HG03135 (cell line): ENCODE results near the gene NR2C2.
"Not testable (repeated sequence)": the region's sequence is repeated elsewhere in the genome, so short reads cannot be mapped to it uniquely, and the experiment has no call there.

ENCODE experiments used
- ATAC-seq: cut with Tn5 transposase; IDR thresholded peaks from one replicate; pipeline ENCODE4 v1.9.1; 2021; ENCODE audit warnings: mild to moderate bottlenecking, moderate library complexity; ENCODE audit not compliant: unreplicated experiment

NR2C2 gene

GRCh38 chr3:14947100-14947885 is at the start of gene NR2C2:
NR2C2 (plus strand) TSS chr3:14947583; CDS start chr3:15003915, 56,332 bp downstream.
- ATAC-seq: peak; percentile 54

DNA sequence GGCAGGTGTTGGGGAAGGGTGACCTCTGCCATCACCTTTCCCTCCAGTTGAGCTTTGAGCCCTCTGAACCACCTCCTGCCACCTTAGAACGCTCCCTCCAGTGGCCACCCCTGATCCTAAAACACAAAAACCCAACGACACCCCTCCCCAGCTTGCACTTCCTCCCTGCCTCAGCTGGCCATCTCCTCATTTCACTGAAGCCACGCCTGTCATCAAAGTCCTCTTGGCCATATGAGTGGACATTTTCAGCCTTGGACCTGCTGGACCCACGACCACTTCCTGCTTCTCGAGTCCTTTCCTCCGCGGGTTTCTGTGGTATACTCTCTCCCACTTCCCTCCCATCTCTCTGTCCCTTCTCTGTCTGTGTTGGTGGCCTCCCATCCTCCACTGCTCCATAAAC is 48.5 kb upstream of the NR2C2 start:
- ATAC-seq: no peak

GRCh38 chr3:14899993-14900618 is 47.3 kb upstream of the NR2C2 start:
- no peak for ATAC-seq

GRCh38 chr3:14900881-14901873 is 46.2 kb upstream of the NR2C2 start:
- ATAC-seq: no peak

DNA sequence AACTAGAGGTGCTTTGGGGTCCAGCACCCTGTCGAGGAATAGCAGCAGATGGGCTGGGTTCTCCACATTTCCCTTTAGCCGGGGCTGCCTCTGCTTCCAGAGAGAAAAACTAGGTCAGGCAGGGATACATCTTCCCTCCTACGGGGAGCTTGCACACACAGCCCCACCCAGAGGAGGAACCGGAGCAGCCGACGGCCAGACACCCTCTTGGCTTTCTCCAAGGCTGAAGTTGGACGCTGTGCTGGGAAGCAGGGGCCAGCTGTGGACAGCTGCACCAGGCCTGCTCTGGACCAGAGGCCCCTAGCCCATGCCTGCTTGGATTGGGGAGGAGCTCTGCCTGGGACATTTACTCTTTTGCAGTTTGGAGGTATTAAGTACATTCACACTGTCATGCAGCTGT is 44.7 kb upstream of the NR2C2 start:
- no peak for ATAC-seq

DNA sequence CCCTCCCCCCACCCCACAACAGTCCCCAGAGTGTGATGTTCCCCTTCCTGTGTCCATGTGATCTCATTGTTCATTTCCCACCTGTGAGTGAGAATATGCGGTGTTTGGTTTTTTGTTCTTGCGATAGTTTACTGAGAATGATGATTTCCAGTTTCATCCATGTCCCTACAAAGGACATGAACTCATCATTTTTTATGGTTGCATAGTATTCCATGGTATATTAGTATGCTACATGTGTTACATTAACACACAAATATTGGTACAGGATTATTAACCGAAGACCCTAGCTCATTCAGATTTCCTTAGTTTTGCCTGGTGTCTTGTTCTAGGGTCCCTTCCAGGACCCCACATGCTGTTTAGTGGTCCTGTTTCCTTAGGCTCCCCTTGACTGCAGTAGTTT is 43.9 kb upstream of the NR2C2 start:
- ATAC-seq: not testable (repeated sequence)

GRCh38 chr3:14905055-14905657 is 42.2 kb upstream of the NR2C2 start:
- no peak for ATAC-seq

DNA sequence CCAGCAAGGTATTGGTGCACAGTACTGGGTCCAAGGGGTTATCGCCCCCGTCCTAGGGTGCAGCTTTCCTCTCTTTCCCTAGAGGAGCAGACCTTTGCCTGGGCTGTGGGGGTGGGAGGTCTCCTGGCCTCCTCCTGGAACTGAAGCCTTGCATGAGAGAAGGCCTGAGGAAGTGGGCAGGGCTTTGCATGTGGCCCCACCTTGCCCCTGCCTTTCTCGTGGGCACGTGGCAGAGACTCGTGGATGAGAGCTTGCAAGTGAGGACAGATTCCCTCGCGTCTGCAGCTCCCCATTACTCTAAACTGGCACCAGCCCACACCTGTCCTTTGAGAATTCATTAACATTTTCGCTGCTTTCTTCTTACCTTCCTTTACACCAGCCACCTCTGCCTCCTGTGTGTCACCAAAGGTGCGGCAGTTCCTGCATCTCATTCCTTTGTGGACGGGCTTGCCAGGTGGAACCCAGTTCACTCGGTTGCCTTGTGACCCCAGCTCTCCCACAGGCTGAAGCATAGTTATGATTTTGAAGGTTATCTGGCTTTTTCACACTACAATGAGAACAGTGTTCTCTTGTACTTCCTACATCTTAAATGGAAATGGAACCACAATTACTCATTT is 40.9 kb upstream of the NR2C2 start:
- no peak for ATAC-seq

- no peak for ATAC-seq
Measured at GRCh38 chr3:14907043-14907966, 40.1 kb upstream of the NR2C2 start.

GRCh38 chr3:14909250-14909649 is 38.1 kb upstream of the NR2C2 start:
- ATAC-seq: no peak

DNA sequence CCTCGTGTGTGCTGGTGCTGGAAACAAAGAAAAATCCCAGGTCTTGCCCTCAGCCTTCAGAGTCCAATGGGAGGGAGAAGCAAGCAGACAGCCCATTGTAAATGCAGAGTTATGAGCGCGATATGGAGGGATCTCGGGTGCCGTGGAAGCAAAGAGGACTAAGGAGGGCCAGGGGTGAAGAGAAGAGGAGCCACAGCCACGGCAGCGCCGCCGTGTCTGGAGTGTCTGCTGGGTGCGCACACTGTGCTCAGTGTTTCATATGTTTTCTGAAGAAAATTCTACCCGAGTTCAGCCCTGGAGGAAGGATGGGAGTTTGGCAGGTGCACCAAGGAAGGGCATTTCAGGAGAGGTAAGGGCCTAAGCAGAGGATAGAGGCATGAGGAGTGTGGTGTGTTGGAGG is 35.7 kb upstream of the NR2C2 start:
- ATAC-seq: no peak

DNA sequence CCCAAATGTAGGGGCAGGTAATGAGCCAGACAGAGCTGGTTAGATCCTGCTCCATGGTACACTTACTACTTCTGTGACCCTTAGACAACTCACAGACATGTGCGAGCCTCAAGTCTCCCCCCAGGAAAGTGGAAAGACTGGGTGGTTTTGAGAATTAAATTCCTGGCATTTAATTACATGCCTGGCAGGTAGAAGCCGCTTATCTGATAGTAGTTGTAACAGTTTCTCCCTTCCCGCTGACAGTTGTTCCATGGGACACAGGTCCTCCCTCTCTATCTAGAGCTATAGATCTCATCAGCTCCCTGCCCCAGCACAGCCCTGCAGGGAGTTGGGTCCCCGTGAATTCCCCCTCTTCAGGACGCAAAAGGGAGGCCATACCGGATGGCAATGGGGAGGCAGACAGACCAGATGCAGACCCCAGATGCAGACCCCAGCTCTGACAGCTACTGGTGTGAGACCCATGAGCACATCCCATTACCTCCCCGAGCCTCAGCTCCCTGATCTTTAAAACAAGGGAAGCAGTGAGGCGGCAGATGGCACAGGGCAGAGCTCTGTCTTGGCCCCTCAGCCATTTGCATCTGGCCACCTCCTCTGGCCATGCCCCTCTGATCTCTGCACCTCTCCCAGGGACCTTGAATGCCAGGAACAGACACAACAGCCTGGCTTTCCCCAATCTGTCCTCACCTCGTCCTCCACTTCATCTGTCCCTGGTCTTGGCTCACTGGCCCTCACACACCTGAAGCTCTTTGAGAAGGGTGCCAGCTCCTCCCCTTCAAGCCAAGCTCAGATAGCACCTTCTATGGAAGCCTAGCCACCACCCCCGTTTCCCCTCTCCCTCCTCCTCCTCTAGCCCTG is 34.1 kb upstream of the NR2C2 start:
- no peak for ATAC-seq

DNA sequence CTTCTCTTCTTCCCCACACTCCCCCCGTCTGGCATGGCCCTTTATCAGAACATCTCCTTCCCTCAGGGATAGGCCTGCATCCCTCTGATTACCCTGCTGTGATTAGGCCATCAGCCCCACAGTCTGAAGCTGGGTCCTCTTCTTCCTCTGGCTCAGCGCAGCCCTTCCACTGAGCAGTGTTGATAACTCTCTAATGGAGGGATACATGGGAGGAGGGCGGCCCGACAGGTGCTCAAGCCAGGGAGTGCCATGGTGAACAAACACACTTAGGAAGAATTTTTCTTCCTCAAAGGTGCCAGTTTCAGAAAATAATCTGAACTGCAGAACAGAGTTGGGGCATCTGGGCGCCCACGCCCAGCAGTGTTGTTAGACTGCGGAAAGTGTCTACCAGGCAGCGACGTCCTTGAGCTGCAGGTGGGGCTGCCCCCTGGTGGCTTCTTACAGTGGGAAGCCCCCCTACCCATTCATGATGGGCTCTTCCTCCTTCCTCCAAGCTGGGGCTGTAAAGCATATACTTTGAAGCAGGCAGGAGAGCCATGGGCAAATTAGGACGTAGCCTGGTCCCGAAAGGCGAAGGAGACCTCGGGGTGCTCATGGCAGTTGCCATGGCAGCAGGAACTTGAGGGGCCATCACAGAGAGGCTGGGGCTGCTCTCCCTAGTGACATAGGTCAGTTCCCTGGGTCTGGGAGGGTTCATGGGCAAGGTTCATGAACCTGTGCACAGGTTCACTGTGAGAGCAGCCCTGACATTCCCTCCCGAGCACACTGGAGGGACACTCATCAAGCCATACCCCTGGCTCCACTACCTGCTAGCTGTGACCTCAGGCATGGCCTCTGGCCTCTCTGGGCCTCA is 33.2 kb upstream of the NR2C2 start:
- ATAC-seq: no peak

DNA sequence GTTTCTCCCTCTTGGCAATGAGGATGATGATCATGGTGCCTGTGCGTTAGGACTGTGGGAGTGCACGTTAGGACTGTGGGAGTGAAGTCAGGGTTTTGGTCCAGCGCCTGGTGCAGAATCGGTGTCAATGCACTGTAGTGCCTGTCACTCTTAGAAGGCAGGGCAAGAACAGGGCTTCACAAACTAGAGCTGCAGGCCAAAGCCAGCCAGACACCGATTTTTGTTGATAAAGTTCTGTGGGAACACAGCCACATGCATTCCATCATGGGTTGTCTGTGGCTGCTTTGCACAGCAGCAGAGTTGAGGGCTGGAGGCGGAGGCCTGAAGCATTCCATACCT is 32.6 kb upstream of the NR2C2 start:
- no peak for ATAC-seq

- no peak for ATAC-seq
Measured at GRCh38 chr3:14915636-14916222, 31.7 kb upstream of the NR2C2 start.

GRCh38 chr3:14918356-14918860 is 29.0 kb upstream of the NR2C2 start:
- no peak for ATAC-seq

- no peak for ATAC-seq
Measured at GRCh38 chr3:14920536-14920935, 26.8 kb upstream of the NR2C2 start.
